Measurements from ENCODE around the gene KRTAP10-6. TPM values are rescaled to one million over a fixed set of nuclear protein-coding genes. Genes with fewer than 3 reads are reported as not detected.

Gene KRTAP10-6
- total and polyA plus RNA-seq, 3 experiments from 2014 or later: not detected

DNA sequence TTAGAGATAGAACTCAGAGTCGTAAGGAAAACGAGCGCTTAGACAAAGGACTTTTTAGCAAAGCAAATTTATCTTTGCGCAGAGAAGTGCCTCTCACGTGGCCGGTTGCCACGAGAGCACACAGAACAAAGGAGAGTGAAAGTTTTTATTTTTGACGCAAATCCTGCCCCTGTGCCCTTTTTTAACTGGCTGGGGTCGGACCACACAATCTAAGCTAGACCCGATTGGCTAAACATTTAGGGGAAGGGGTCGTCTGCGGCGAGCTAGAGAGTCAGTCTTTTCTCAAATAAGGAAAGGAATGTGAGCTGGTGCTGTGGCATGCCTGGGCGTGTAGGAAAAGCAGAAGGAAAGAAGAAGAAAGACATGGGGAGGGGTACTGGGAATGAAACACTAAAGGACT, 43.4 kb downstream of the KRTAP10-6 start:
- Mint-ChIP-seq H3K9me3 (peaks cover 21 to 40% (median 25%) of the 10 kb centered on the region in 5 donors), H3K4me3 (peak overlapping the region in 1 of 7 donors; percentile 29), H3K27me3 (peaks cover 0 to 4% of the 10 kb centered on the region in 2 donors), H3K36me3 (peaks cover 5 to 40% (median 16%) of the 10 kb centered on the region in 3 donors), H3K4me1 (peaks cover 29 to 35% (median 30%) of the 10 kb centered on the region in 3 donors), H3K27ac (peak overlapping the region in 2 of 8 donors; percentile 7 to 80)
- H3K27me3 ChIP-seq (ENCODE audit: insufficient read depth, low read length, poor library complexity, severe bottlenecking): no peaks in the 10 kb centered on the region
- DNase-seq: no peak
- H3K4me3 ChIP-seq (ENCODE audit: low read length): no peak overlapping the region
- ChIA-PET CTCF (interaction anchor here (3.0 kb wide), 1 partner anchor 39 kb away, joined by 16 read pairs; no protein-coding TSS in a partner anchor), POLR2A (no interaction called here)
- no peaks in the 10 kb centered on the region for H3K36me3 ChIP-seq (ENCODE audit: insufficient read depth, low read length)
- H3K9me3 ChIP-seq (ENCODE audit: low read length): peaks cover 6% of the 10 kb centered on the region
- H3K4me1 ChIP-seq (ENCODE audit: insufficient read depth, low read length): peaks cover 21% of the 10 kb centered on the region
- no peak overlapping the region for H3K27ac ChIP-seq (ENCODE audit: low read depth, low read length)

DNA sequence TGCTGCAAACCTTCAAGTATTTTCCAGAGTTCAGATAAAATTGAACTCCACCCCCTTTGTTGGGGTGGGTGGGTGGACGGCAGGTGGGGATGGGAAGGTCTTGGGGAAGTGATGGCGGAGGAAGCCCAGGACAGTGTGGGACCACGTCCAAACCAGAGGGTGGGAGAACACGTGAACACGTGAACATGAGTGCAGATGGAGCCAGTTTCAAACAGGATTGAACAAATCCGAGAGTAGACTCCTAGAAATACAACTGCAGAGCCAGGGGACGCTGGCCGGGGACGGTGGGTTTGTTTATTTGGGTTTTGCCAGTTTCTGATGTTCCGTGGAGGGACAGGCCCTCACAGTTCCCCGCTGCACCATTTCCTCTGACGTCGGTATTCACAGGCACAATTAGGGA, 43.9 kb downstream of the KRTAP10-6 start:
- H3K36me3 Mint-ChIP-seq: peaks cover 5 to 36% (median 16%) of the 10 kb centered on the region in 3 donors
- H3K4me3 ChIP-seq (ENCODE audit: low read length): no peak overlapping the region
- H3K27me3 Mint-ChIP-seq: peaks cover 0 to 4% of the 10 kb centered on the region in 2 donors
- H3K9me3 ChIP-seq (ENCODE audit: low read length): peaks cover 6% of the 10 kb centered on the region
- peaks cover 29 to 35% (median 30%) of the 10 kb centered on the region in 3 donors for H3K4me1 Mint-ChIP-seq
- peak overlapping the region in 5 of 8 donors; percentile 7 to 64 (median 43) for H3K27ac Mint-ChIP-seq
- H3K4me1 ChIP-seq (ENCODE audit: insufficient read depth, low read length): peaks cover 21% of the 10 kb centered on the region
- no peaks in the 10 kb centered on the region for H3K36me3 ChIP-seq (ENCODE audit: insufficient read depth, low read length)
- H3K27me3 ChIP-seq (ENCODE audit: insufficient read depth, low read length, poor library complexity, severe bottlenecking): no peaks in the 10 kb centered on the region
- H3K4me3 Mint-ChIP-seq: peak overlapping the region in 5 of 7 donors; percentile 9 to 52 (median 34)
- ChIA-PET POLR2A (interaction anchor here (1.1 kb wide), 1 partner anchor 269 kb away, joined by 3 read pairs; the partner anchor contains the start of gene SUMO3), CTCF (interaction anchor here (3.0 kb wide), 1 partner anchor 38 kb away, joined by 16 read pairs; no protein-coding TSS in a partner anchor)
- no peak overlapping the region for H3K27ac ChIP-seq (ENCODE audit: low read depth, low read length)
- peaks cover 18 to 34% (median 23%) of the 10 kb centered on the region in 5 donors for H3K9me3 Mint-ChIP-seq
- DNase-seq: no peak

DNA sequence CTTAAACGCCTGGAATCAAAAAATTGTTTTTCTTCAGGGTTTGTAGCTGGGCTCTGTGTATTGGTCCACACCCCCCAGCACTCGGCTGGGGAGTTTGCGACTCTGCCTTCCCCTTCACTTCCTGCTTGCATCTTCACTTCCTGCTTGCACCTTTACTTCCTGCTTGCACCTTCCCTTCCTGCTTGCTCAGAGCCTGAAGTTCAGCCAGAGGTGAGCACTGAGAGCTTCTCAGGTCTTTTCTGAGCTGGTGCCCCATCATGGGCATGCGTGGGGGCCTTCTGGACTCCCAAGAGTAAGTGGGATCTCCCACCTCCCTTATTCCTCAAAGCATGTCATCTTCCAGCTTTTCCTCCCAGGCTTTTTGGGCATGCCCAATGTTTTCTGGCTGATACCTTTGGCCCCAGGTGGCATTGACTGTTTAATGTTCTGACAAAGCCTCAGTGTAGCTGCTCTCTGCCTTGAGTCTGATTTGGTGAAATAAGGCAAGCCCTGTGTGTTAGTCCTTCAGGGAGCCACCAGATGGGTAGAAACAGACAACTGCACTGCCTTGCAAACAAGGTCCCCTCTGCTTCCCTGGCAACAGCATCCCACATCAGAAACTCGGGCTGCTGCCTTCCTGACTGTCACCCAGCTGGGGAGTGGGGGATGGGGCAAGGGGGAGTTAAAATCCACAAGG, 44.5 kb downstream of the KRTAP10-6 start:
- POLR2A ChIA-PET: interaction anchor here (0.8 to 1.1 kb wide), 3 partner anchors 109 to 270 kb away, joined by 3 read pairs; partner anchors contain the start of gene SUMO3

GRCh38 chr21:44544566-44544965, 47.7 kb downstream of the KRTAP10-6 start:
- ChIA-PET POLR2A (interaction anchor here (0.6 kb wide), 1 partner anchor 18 kb away, joined by 3 read pairs; no protein-coding TSS in a partner anchor), CTCF (interaction anchor here (1.4 kb wide), 1 partner anchor 34 kb away, joined by 5 read pairs; no protein-coding TSS in a partner anchor)
- H3K36me3 Mint-ChIP-seq: peaks cover 5 to 26% (median 16%) of the 10 kb centered on the region in 3 donors
- DNase-seq: no peak
- peaks cover 29 to 35% (median 30%) of the 10 kb centered on the region in 3 donors for H3K4me1 Mint-ChIP-seq
- peaks cover 21% of the 10 kb centered on the region for H3K4me1 ChIP-seq (ENCODE audit: insufficient read depth, low read length)
- no peak overlapping the region for H3K4me3 Mint-ChIP-seq
- peaks cover 0 to 4% of the 10 kb centered on the region in 2 donors for H3K27me3 Mint-ChIP-seq
- no peak overlapping the region for H3K27ac Mint-ChIP-seq
- peaks cover 6% of the 10 kb centered on the region for H3K9me3 ChIP-seq (ENCODE audit: low read length)
- H3K4me3 ChIP-seq (ENCODE audit: low read length): no peak overlapping the region
- H3K27ac ChIP-seq (ENCODE audit: low read depth, low read length): no peak overlapping the region
- no peaks in the 10 kb centered on the region for H3K36me3 ChIP-seq (ENCODE audit: insufficient read depth, low read length)
- peaks cover 15 to 34% (median 24%) of the 10 kb centered on the region in 5 donors for H3K9me3 Mint-ChIP-seq
- no peaks in the 10 kb centered on the region for H3K27me3 ChIP-seq (ENCODE audit: insufficient read depth, low read length, poor library complexity, severe bottlenecking)

More for the DNA sequence above, 44.5 kb downstream of the KRTAP10-6 start:
- H3K4me1 Mint-ChIP-seq: peaks cover 29 to 35% (median 30%) of the 10 kb centered on the region in 3 donors
- H3K27me3 Mint-ChIP-seq: peaks cover 0 to 4% of the 10 kb centered on the region in 2 donors
- peak overlapping the region in 6 of 7 donors; percentile 74 to 84 (median 81) for H3K4me3 Mint-ChIP-seq
- peaks cover 5 to 30% (median 16%) of the 10 kb centered on the region in 3 donors for H3K36me3 Mint-ChIP-seq
- H3K27ac ChIP-seq (ENCODE audit: low read depth, low read length): no peak overlapping the region
- peaks cover 15 to 29% (median 21%) of the 10 kb centered on the region in 5 donors for H3K9me3 Mint-ChIP-seq
- peaks cover 6% of the 10 kb centered on the region for H3K9me3 ChIP-seq (ENCODE audit: low read length)
- CTCF ChIA-PET: interaction anchor here (0.7 to 3.0 kb wide), 6 partner anchors 12 to 246 kb away, joined by 3 to 16 read pairs (median 5); partner anchors contain the start of gene KRTAP12-3
- DNase-seq: peak in 2 of 5 donors; percentile 43 to 65
- H3K4me1 ChIP-seq (ENCODE audit: insufficient read depth, low read length): peaks cover 21% of the 10 kb centered on the region
- no peaks in the 10 kb centered on the region for H3K36me3 ChIP-seq (ENCODE audit: insufficient read depth, low read length)
- peak overlapping the region; percentile 79 to 96 (median 90) for H3K27ac Mint-ChIP-seq
- H3K27me3 ChIP-seq (ENCODE audit: insufficient read depth, low read length, poor library complexity, severe bottlenecking): no peaks in the 10 kb centered on the region
- peak overlapping the region; percentile 35 for H3K4me3 ChIP-seq (ENCODE audit: low read length)

- POLR2A ChIA-PET: no interaction called here
Measured at GRCh38 chr21:44542716-44543115, 49.6 kb downstream of the KRTAP10-6 start.

More at GRCh38 chr21:44542716-44543115, 49.6 kb downstream of the KRTAP10-6 start:
- H3K27ac ChIP-seq (ENCODE audit: low read depth, low read length): no peak overlapping the region
- DNase-seq: no peak
- H3K27ac Mint-ChIP-seq: no peak overlapping the region
- H3K9me3 ChIP-seq (ENCODE audit: low read length): peaks cover 6% of the 10 kb centered on the region
- peaks cover 12 to 16% (median 16%) of the 10 kb centered on the region in 3 donors for H3K4me1 Mint-ChIP-seq
- H3K36me3 ChIP-seq (ENCODE audit: insufficient read depth, low read length): no peaks in the 10 kb centered on the region
- H3K4me3 Mint-ChIP-seq: no peak overlapping the region
- H3K4me3 ChIP-seq (ENCODE audit: low read length): no peak overlapping the region
- peaks cover 14 to 32% (median 24%) of the 10 kb centered on the region in 5 donors for H3K9me3 Mint-ChIP-seq
- H3K27me3 Mint-ChIP-seq: peaks cover under 1 to 4% of the 10 kb centered on the region in 2 donors
- H3K27me3 ChIP-seq (ENCODE audit: insufficient read depth, low read length, poor library complexity, severe bottlenecking): no peaks in the 10 kb centered on the region
- peaks cover 2 to 21% (median 16%) of the 10 kb centered on the region in 3 donors for H3K36me3 Mint-ChIP-seq
- CTCF ChIA-PET: no interaction called here
- H3K4me1 ChIP-seq (ENCODE audit: insufficient read depth, low read length): peaks cover 13% of the 10 kb centered on the region

Other genes with a start within 250 kb of the KRTAP10-6 start
- gene TRPM2, start 238.9 kb downstream of the KRTAP10-6 start, total RNA-seq: 1 to 10 TPM; 1.9 to 2.6 TPM
- gene TRPM2, start 238.9 kb downstream of the KRTAP10-6 start, polyA plus RNA-seq: 2.4 TPM
- under 1 TPM; 0.80 to 0.90 TPM for gene LRRC3, start 137.0 kb downstream of the KRTAP10-6 start, total RNA-seq
- gene LRRC3, start 137.0 kb downstream of the KRTAP10-6 start, polyA plus RNA-seq: 0.17 TPM
- gene KRTAP10-1, start 52.3 kb downstream of the KRTAP10-6 start, total RNA-seq: not detected
- gene KRTAP10-1, start 52.3 kb downstream of the KRTAP10-6 start, polyA plus RNA-seq: not detected
- gene KRTAP10-2, start 41.0 kb downstream of the KRTAP10-6 start, total RNA-seq: not detected
- not detected for gene KRTAP10-2, start 41.0 kb downstream of the KRTAP10-6 start, polyA plus RNA-seq
- gene KRTAP10-3, start 33.7 kb downstream of the KRTAP10-6 start, total RNA-seq: not detected
- gene KRTAP10-3, start 33.7 kb downstream of the KRTAP10-6 start, polyA plus RNA-seq: not detected
- gene KRTAP10-4, start 18.8 kb downstream of the KRTAP10-6 start, total RNA-seq: not detected
- gene KRTAP10-4, start 18.8 kb downstream of the KRTAP10-6 start, polyA plus RNA-seq: not detected
- gene KRTAP10-5, start 11.9 kb downstream of the KRTAP10-6 start, total RNA-seq: not detected
- not detected for gene KRTAP10-5, start 11.9 kb downstream of the KRTAP10-6 start, polyA plus RNA-seq
- not detected for gene KRTAP10-7, start 8.1 kb upstream of the KRTAP10-6 start, total RNA-seq
- gene KRTAP10-7, start 8.1 kb upstream of the KRTAP10-6 start, polyA plus RNA-seq: not detected
- not detected for gene KRTAP10-8, start 19.6 kb upstream of the KRTAP10-6 start, total RNA-seq
- not detected for gene KRTAP10-8, start 19.6 kb upstream of the KRTAP10-6 start, polyA plus RNA-seq
- gene KRTAP10-9, start 34.6 kb upstream of the KRTAP10-6 start, total RNA-seq: not detected
- gene KRTAP10-9, start 34.6 kb upstream of the KRTAP10-6 start, polyA plus RNA-seq: not detected
- gene KRTAP10-10, start 44.9 kb upstream of the KRTAP10-6 start, total RNA-seq: not detected
- gene KRTAP10-10, start 44.9 kb upstream of the KRTAP10-6 start, polyA plus RNA-seq: not detected
- gene KRTAP10-11, start 53.9 kb upstream of the KRTAP10-6 start, total RNA-seq: not detected
- not detected for gene KRTAP10-11, start 53.9 kb upstream of the KRTAP10-6 start, polyA plus RNA-seq
- not detected for gene KRTAP12-4, start 62.2 kb upstream of the KRTAP10-6 start, total RNA-seq
- not detected for gene KRTAP12-4, start 62.2 kb upstream of the KRTAP10-6 start, polyA plus RNA-seq
- gene KRTAP12-3, start 65.4 kb upstream of the KRTAP10-6 start, total RNA-seq: not detected
- gene KRTAP12-3, start 65.4 kb upstream of the KRTAP10-6 start, polyA plus RNA-seq: not detected
- gene KRTAP12-2, start 74.4 kb upstream of the KRTAP10-6 start, total RNA-seq: not detected
- not detected for gene KRTAP12-2, start 74.4 kb upstream of the KRTAP10-6 start, polyA plus RNA-seq
- not detected for gene KRTAP12-1, start 89.7 kb upstream of the KRTAP10-6 start, total RNA-seq
- gene KRTAP12-1, start 89.7 kb upstream of the KRTAP10-6 start, polyA plus RNA-seq: not detected
- gene KRTAP10-12, start 104.7 kb upstream of the KRTAP10-6 start, total RNA-seq: not detected
- gene KRTAP10-12, start 104.7 kb upstream of the KRTAP10-6 start, polyA plus RNA-seq: not detected
- gene TSPEAR, start 119.1 kb upstream of the KRTAP10-6 start, total RNA-seq: not detected
- gene TSPEAR, start 119.1 kb upstream of the KRTAP10-6 start, polyA plus RNA-seq: 0.05 TPM
- gene UBE2G2, start 209.3 kb upstream of the KRTAP10-6 start, total RNA-seq: 100 to 1,000 TPM; 112 to 116 TPM
- 60.1 TPM for gene UBE2G2, start 209.3 kb upstream of the KRTAP10-6 start, polyA plus RNA-seq
- gene SUMO3, start 225.6 kb upstream of the KRTAP10-6 start, total RNA-seq: 10 to 100 TPM; 81.7 to 85.3 TPM
- gene SUMO3, start 225.6 kb upstream of the KRTAP10-6 start, polyA plus RNA-seq: 88.1 TPM